Stimulated activated naive CD8-positive, alpha-beta T cell treated with anti-CD3 and anti-CD28 coated beads, Interleukin-15, Interleukin-2, amounts not matched to agents 100 U/mL and 50 U/mL, for 24 hours (primary cell): ENCODE results near the gene DNAJB8.

Source experiments
- ATAC-seq: fragments of 150-1000 bp; cut with Tn5 transposase; one replicate; pipeline ENCODE4 v1.10.0; 2021
- DNase-seq: peaks from one replicate; pipeline ENCODE4 v3.0.0; 2021

Gene DNAJB8

GRCh38 chr3:128446821-128447220, 19.9 kb downstream of the DNAJB8 start:
- DNase-seq = no peak
- no peak for ATAC-seq

- ATAC-seq = no peak
- DNase-seq = no peak
These were observed 21.3 kb downstream of the DNAJB8 start for GRCh38 chr3:128445357-128445756.

- no peak for DNase-seq
- no peak for ATAC-seq
These were observed 22.9 kb downstream of the DNAJB8 start for GRCh38 chr3:128443771-128444170.

GRCh38 chr3:128442949-128443348, 23.7 kb downstream of the DNAJB8 start:
- ATAC-seq = no peak
- no peak for DNase-seq

- ATAC-seq (no peak), DNase-seq (no peak)
These were observed 24.6 kb downstream of the DNAJB8 start for GRCh38 chr3:128442070-128442469.

- no peak for ATAC-seq
- DNase-seq = no peak
These were observed 27.5 kb downstream of the DNAJB8 start for GRCh38 chr3:128439226-128439625.

GRCh38 chr3:128438488-128439072, 28.1 kb downstream of the DNAJB8 start:
- ATAC-seq (no peak), DNase-seq (no peak)

GRCh38 chr3:128436214-128436613, 30.5 kb downstream of the DNAJB8 start:
- ATAC-seq = no peak

GRCh38 chr3:128435561-128435960, 31.1 kb downstream of the DNAJB8 start:
- ATAC-seq = no peak
- DNase-seq = no peak

More at GRCh38 chr3:128436214-128436613, 30.5 kb downstream of the DNAJB8 start:
- no peak for DNase-seq

GRCh38 chr3:128435058-128435457, 31.6 kb downstream of the DNAJB8 start:
- ATAC-seq (no peak), DNase-seq (no peak)

- ATAC-seq (no peak), DNase-seq (no peak)
These were observed 32.2 kb downstream of the DNAJB8 start for GRCh38 chr3:128434524-128434923.

GRCh38 chr3:128433837-128434165, 32.9 kb downstream of the DNAJB8 start:
- ATAC-seq = no peak
- no peak for DNase-seq

GRCh38 chr3:128432971-128433836, 33.5 kb downstream of the DNAJB8 start:
- DNase-seq = peak; percentile 14
- ATAC-seq = no peak

- ATAC-seq (no peak), DNase-seq (no peak)
These were observed 34.3 kb downstream of the DNAJB8 start for GRCh38 chr3:128432301-128432970.

- ATAC-seq = no peak
- no peak for DNase-seq
These were observed 34.8 kb downstream of the DNAJB8 start for GRCh38 chr3:128431803-128432300.

- ATAC-seq = no peak
- no peak for DNase-seq
These were observed 36.0 kb downstream of the DNAJB8 start for GRCh38 chr3:128430731-128431130.

GRCh38 chr3:128430301-128430700, 36.4 kb downstream of the DNAJB8 start:
- ATAC-seq (no peak), DNase-seq (no peak)

GRCh38 chr3:128429751-128430150, 36.9 kb downstream of the DNAJB8 start:
- no peak for ATAC-seq
- DNase-seq = no peak

GRCh38 chr3:128429275-128429674, 37.4 kb downstream of the DNAJB8 start:
- no peak for ATAC-seq
- DNase-seq = no peak

GRCh38 chr3:128427872-128428822, 38.5 kb downstream of the DNAJB8 start:
- no peak for DNase-seq

GRCh38 chr3:128427175-128427857, 39.4 kb downstream of the DNAJB8 start:
- ATAC-seq (no peak), DNase-seq (no peak)

More at GRCh38 chr3:128427872-128428822, 38.5 kb downstream of the DNAJB8 start:
- ATAC-seq = no peak
